ENCODE data around the gene SLC13A1. TPM values are rescaled to one million over a fixed set of nuclear protein-coding genes. Genes with fewer than 3 reads are reported as not detected.

Gene SLC13A1
- total and polyA plus RNA-seq, 12 donors: not detected

- Histone ChIP-seq H3K27me3 (no peaks in the 10 kb centered on the region), H3K4me3 (no peak overlapping the region), H3K27ac (peak overlapping the region in 1 of 10 donors; percentile 38), H3K4me1 (peaks cover 0 to 8% (median 0%) of the 10 kb centered on the region in 9 donors), H3K36me3 (no peaks in the 10 kb centered on the region), H3K9me3 (no peaks in the 10 kb centered on the region)
- TF ChIP-seq CTCF (IDR thresholded peaks at IDR 0.05): no peak
- peak in 5 of 8 donors; percentile 45 to 80 (median 69) for ATAC-seq
- intact Hi-C loops (cut with DNase I): loop anchor here in 3 of 10 donors (10.0 kb wide), 1 partner anchor 160 kb away; no protein-coding TSS in a partner anchor
- WGBS, 2 donors: 47 to 62% methylated on average over 3 of the region's 3 CpGs
- no peak for DNase-seq
These were observed 4.6 kb upstream of the SLC13A1 start for GRCh38 chr7:123204206-123204835.

- ATAC-seq: no peak
- no peaks in the 10 kb centered on the region for H3K9me3 ChIP-seq
- peaks cover 0 to 8% (median 0%) of the 10 kb centered on the region in 9 donors for H3K4me1 ChIP-seq
- 58 to 77% methylated on average over 3 of the region's 3 CpGs for WGBS, 2 donors
- no peak overlapping the region for H3K27ac ChIP-seq
- intact Hi-C loops (cut with DNase I): loop anchor here in 3 of 10 donors (10.0 kb wide), 1 partner anchor 163 kb away; no protein-coding TSS in a partner anchor
- no peak overlapping the region for H3K4me3 ChIP-seq
- H3K36me3 ChIP-seq: no peaks in the 10 kb centered on the region
- no peak for TF ChIP-seq CTCF (IDR thresholded peaks at IDR 0.05)
- no peaks in the 10 kb centered on the region for H3K27me3 ChIP-seq
- no peak for DNase-seq
These were observed 2.1 kb upstream of the SLC13A1 start for GRCh38 chr7:123201901-123202300.

GRCh38 chr7:123198668-123199652 is 809 bp downstream of the SLC13A1 start:
- H3K4me3 ChIP-seq: no peak overlapping the region
- H3K4me1 ChIP-seq: no peaks in the 10 kb centered on the region
- no peaks in the 10 kb centered on the region for H3K27me3 ChIP-seq
- intact Hi-C loops (cut with DNase I): no loop called here
- 65 to 80% methylated on average over 2 of the region's 2 CpGs for WGBS, 2 donors
- H3K27ac ChIP-seq: no peak overlapping the region
- no peaks in the 10 kb centered on the region for H3K9me3 ChIP-seq
- ATAC-seq: no peak
- no peak for TF ChIP-seq CTCF (IDR thresholded peaks at IDR 0.05)
- no peak for DNase-seq
- H3K36me3 ChIP-seq: no peaks in the 10 kb centered on the region

DNA sequence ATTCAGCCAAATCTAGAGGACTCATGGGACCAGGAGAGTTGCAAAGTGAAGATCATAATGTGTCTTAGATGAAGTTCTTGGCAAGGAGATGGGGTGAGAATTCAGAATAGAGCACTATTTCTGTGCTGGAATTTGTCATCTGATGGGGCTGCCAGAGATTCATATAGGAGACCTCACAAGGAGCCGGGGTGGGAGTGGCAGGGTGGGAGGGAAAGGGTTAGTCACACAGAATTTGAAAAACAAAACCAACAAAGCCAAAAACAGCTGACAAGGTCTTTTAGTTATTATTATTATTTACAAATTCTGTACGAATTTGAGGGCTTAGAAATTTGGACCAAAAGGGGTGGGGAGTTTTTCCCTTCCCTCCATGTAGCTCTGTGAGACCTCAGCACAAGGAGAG is 1.7 kb downstream of the SLC13A1 start:
- no peaks in the 10 kb centered on the region for H3K36me3 ChIP-seq
- no peaks in the 10 kb centered on the region for H3K4me1 ChIP-seq
- ATAC-seq (no peak), DNase-seq (no peak)
- no peak for TF ChIP-seq CTCF (IDR thresholded peaks at IDR 0.05)
- intact Hi-C loops (cut with DNase I): no loop called here
- H3K4me3 ChIP-seq: no peak overlapping the region
- no peaks in the 10 kb centered on the region for H3K27me3 ChIP-seq
- H3K9me3 ChIP-seq: no peaks in the 10 kb centered on the region
- 58 to 59% methylated on average over 2 of the region's 2 CpGs for WGBS, 2 donors
- no peak overlapping the region for H3K27ac ChIP-seq

Data from heart right ventricle (tissue), 16 donors.